ENCODE results near the gene VPS11.

Gene VPS11

DNA sequence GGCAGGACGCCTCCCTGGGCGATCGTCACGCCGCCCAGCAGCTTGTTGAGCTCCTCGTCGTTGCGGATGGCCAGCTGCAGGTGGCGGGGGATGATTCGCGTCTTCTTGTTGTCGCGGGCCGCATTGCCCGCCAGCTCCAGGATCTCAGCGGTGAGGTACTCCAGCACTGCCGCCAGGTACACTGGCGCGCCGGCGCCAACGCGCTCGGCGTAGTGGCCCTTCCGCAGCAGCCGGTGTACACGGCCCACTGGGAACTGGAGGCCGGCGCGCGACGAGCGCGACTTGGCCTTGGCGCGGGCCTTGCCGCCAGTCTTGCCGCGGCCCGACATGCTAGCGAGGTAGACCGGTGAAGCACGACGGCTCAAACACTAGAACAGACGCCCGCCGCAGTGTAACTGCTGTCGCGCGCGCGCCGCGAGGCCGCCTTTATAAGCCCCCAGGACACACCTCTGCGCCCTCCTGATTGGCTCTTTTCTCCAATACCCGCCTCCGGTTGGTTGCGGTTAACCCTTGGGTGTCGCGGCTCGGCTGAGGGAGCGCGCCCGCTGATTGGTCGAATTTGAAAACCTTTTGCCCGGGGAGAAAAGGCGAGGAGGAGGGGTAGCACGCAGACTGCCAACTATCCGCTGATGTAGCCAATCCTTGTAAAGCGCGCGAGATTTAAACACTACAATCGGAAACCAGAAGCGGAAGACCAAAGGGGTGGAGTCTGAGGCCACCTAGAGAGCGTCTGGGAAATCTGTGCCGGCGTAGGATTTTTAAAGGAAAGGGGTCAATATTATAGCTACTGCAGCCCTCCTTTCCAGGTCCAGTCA is 27.7 kb downstream of the VPS11 start:
- TF ChIP-seq, protein P1, sequence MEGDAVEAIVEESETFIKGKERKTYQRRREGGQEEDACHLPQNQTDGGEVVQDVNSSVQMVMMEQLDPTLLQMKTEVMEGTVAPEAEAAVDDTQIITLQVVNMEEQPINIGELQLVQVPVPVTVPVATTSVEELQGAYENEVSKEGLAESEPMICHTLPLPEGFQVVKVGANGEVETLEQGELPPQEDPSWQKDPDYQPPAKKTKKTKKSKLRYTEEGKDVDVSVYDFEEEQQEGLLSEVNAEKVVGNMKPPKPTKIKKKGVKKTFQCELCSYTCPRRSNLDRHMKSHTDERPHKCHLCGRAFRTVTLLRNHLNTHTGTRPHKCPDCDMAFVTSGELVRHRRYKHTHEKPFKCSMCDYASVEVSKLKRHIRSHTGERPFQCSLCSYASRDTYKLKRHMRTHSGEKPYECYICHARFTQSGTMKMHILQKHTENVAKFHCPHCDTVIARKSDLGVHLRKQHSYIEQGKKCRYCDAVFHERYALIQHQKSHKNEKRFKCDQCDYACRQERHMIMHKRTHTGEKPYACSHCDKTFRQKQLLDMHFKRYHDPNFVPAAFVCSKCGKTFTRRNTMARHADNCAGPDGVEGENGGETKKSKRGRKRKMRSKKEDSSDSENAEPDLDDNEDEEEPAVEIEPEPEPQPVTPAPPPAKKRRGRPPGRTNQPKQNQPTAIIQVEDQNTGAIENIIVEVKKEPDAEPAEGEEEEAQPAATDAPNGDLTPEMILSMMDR (IDR thresholded peaks at IDR 0.05; ENCODE audit: low read length), result no peak
- TF ChIP-seq EZH2phosphoT487 (IDR thresholded peaks at IDR 0.05; ENCODE audit: low read length) (no peak), EZH2 (optimal IDR thresholded peaks at IDR 0.05; ENCODE audit: low read depth, low read length) (no peak)
- Histone ChIP-seq H3K4me3 (ENCODE audit: low read length) (peak overlapping the region; percentile 74), H3K9me2 (replicated peaks; ENCODE audit: insufficient read depth, low read length) (no peaks in the 10 kb centered on the region), H3K27me3 (replicated peaks; ENCODE audit: insufficient read depth, low read length) (no peaks in the 10 kb centered on the region), H2AFZ (ENCODE audit: low read length) (no peak overlapping the region), H3K9ac (ENCODE audit: low read length) (peak overlapping the region; percentile 84), H3F3A (ENCODE audit: insufficient read depth, low read length) (peaks cover 54% of the 10 kb centered on the region), H3K27ac (ENCODE audit: low read length) (peak overlapping the region; percentile 65; the same call in 1 of the 2 replicates), H4K20me1 (ENCODE audit: insufficient read depth, low read length) (peaks cover 13% of the 10 kb centered on the region), H3K9me3 (replicated peaks; ENCODE audit: insufficient read depth, low read length) (no peaks in the 10 kb centered on the region), H3K4me1 (ENCODE audit: low read length) (peaks cover 30% of the 10 kb centered on the region), H3K36me3 (replicated peaks; ENCODE audit: insufficient read depth, low read length) (0 out of 2 replicates have a peak, but pooled peaks cover 5% of the 10 kb centered on the region), H3K4me2 (ENCODE audit: low read depth, low read length) (peak overlapping the region; percentile 97), H3K79me2 (ENCODE audit: low read length) (peaks cover 41% of the 10 kb centered on the region)
- DNase-seq, result peak; percentile 100

DNA sequence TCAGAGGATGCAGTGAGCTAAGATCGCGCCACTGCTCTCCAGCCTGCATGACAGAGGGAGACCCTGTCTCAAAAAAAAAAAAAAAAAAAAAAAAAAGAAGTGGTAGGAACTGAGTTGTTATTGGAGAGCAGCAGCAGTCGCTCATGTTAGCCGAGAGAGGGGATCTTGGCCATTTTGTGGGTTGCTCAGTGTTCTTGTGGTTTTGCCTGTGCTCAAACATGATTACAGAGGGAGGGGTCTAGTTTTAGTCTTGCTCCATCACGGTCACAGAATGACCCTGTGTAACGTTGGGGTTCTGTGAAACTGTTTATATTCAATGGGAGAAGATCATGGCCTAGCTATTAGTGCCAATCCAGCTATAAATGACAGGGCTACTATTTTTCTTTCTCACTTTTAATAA is 32.1 kb downstream of the VPS11 start:
- no peaks in the 10 kb centered on the region for H4K20me1 ChIP-seq (ENCODE audit: insufficient read depth, low read length)
- H2AFZ ChIP-seq (ENCODE audit: low read length), result no peak overlapping the region
- no peaks in the 10 kb centered on the region for H3K27me3 ChIP-seq (replicated peaks; ENCODE audit: insufficient read depth, low read length)
- H3K4me2 ChIP-seq (ENCODE audit: low read depth, low read length), result peak overlapping the region; percentile 99
- no peaks in the 10 kb centered on the region for H3K36me3 ChIP-seq (replicated peaks; ENCODE audit: insufficient read depth, low read length)
- H3F3A ChIP-seq (ENCODE audit: insufficient read depth, low read length), result peaks cover 31% of the 10 kb centered on the region
- H3K4me1 ChIP-seq (ENCODE audit: low read length), result peaks cover 32% of the 10 kb centered on the region
- H3K9me2 ChIP-seq (replicated peaks; ENCODE audit: insufficient read depth, low read length), result no peaks in the 10 kb centered on the region
- TF ChIP-seq, protein P1 (IDR thresholded peaks at IDR 0.05; ENCODE audit: low read length), result no peak
- TF ChIP-seq EZH2 (optimal IDR thresholded peaks at IDR 0.05; ENCODE audit: low read depth, low read length) (no peak), EZH2phosphoT487 (IDR thresholded peaks at IDR 0.05; ENCODE audit: low read length) (no peak)
- no peak overlapping the region for H3K4me3 ChIP-seq (ENCODE audit: low read length)
- no peak for DNase-seq
- H3K9me3 ChIP-seq (replicated peaks; ENCODE audit: insufficient read depth, low read length), result no peaks in the 10 kb centered on the region
- peaks cover 39% of the 10 kb centered on the region for H3K79me2 ChIP-seq (ENCODE audit: low read length)
- H3K27ac ChIP-seq (ENCODE audit: low read length), result no peak overlapping the region
- no peak overlapping the region for H3K9ac ChIP-seq (ENCODE audit: low read length)

DNA sequence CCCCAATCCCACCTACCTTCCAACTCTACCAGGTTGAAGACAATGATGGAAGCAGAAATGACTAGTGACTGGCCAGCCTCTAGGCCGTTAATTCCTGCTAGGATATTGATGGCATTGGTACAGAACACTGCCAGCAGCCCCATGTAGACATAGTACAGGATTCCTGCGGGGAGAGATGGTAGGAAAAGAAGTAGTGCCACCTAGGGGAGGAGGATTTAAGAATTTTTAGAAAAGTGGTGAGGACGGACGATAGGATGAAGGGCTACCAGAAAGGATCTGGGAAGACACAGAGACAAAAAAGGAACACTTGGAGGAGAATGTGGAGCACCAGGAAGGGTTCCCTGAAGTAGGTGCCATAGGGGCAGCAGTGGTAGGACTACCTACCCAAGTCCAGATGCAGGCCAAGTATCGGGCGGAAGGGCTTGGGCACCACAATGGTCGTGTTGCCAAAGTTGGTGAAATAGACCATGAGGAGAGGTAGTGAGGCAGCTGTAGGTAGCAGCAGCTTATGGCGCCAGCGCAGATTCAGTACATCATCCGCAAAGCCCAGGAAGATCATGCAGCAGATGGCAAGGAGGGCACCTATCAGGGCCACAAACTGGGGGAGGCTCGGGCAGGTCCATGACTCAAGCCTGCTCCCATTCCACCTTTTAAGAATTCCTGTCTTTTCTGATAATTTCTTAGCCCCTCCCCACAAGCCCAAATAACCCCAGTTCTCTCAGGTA is 32.8 kb downstream of the VPS11 start:
- Histone ChIP-seq H3K27ac (ENCODE audit: low read length) (no peak overlapping the region; the same call in 1 of the 2 replicates), H3K79me2 (ENCODE audit: low read length) (peaks cover 34% of the 10 kb centered on the region)

More for the DNA sequence above, 32.8 kb downstream of the VPS11 start:
- Histone ChIP-seq H3K4me1 (ENCODE audit: low read length) (peaks cover 32% of the 10 kb centered on the region), H3K4me2 (ENCODE audit: low read depth, low read length) (peak overlapping the region; percentile 99), H3K9ac (ENCODE audit: low read length) (peak overlapping the region; percentile 93; the same call in 1 of the 2 replicates), H2AFZ (ENCODE audit: low read length) (peak overlapping the region; percentile 77; the same call in 1 of the 2 replicates), H3K9me2 (replicated peaks; ENCODE audit: insufficient read depth, low read length) (no peaks in the 10 kb centered on the region), H3K4me3 (ENCODE audit: low read length) (peak overlapping the region; percentile 93), H3F3A (ENCODE audit: insufficient read depth, low read length) (peaks cover 26% of the 10 kb centered on the region), H3K36me3 (replicated peaks; ENCODE audit: insufficient read depth, low read length) (no peaks in the 10 kb centered on the region), H3K27me3 (replicated peaks; ENCODE audit: insufficient read depth, low read length) (no peaks in the 10 kb centered on the region), H3K9me3 (replicated peaks; ENCODE audit: insufficient read depth, low read length) (no peaks in the 10 kb centered on the region), H4K20me1 (ENCODE audit: insufficient read depth, low read length) (no peaks in the 10 kb centered on the region)
- TF ChIP-seq, protein P1 (IDR thresholded peaks at IDR 0.05; ENCODE audit: low read length), result peak; percentile 54
- TF ChIP-seq EZH2phosphoT487 (IDR thresholded peaks at IDR 0.05; ENCODE audit: low read length), result no peak
- DNase-seq, result no peak

All from MM.1S (cell line).